Fibroblast of pulmonary artery (primary cell): ENCODE results near the gene PSMC6.

Experiments used
- DNase-seq: peaks from one replicate; pipeline ENCODE4 v3.0.0-alpha.2; 2010; ENCODE audit warnings: low read depth
- H3K4me3 ChIP-seq: replicated peaks from 2 replicates; pipeline ENCODE4 v1.5.1; 2011; ENCODE audit warnings: low read depth, mild to moderate bottlenecking, control low read depth, low read length, moderate library complexity
- CTCF ChIP-seq: IDR thresholded peaks from 2 replicates; pipeline ENCODE4 v1.5.1; 2011; ENCODE audit warnings: mild to moderate bottlenecking, control low read depth, low read length, inconsistent platforms; ENCODE audit errors: missing control alignments

Gene PSMC6

GRCh38 chr14:52776816-52777215 is 69.8 kb downstream of the PSMC6 start:
- TF ChIP-seq CTCF = no peak
- H3K4me3 ChIP-seq = no peak overlapping the region
- DNase-seq = no peak
